ENCODE results near the gene TTN. TPM values are rescaled to one million over a fixed set of nuclear protein-coding genes. Genes with fewer than 3 reads are reported as not detected.

Gene TTN
- total RNA-seq, 1 experiment from 2014 or later: 0.05 TPM

GRCh38 chr2:178513876-178514275, 293.3 kb downstream of the TTN start:
- H3K4me1 ChIP-seq (ENCODE audit: control insufficient read depth in 1 of 2, insufficient read depth in 2 of 2, low read length in 2 of 2): peaks cover 0 to 5% of the 10 kb centered on the region in 2 experiments; a peak in 1 of 4 replicates

More at GRCh38 chr2:178513876-178514275, 293.3 kb downstream of the TTN start:
- DNase-seq (ENCODE audit: low read depth, low spot score): no peak
- ATAC-seq: no peak
- CTCF ChIA-PET: interaction anchor here (1.2 kb wide), 1 partner anchor 9 kb away, joined by 3 read pairs; no protein-coding TSS in a partner anchor
- Histone ChIP-seq H3K36me3 (ENCODE audit: control insufficient read depth in 1 of 2, insufficient read depth in 2 of 2, low read length in 2 of 2) (no peaks in the 10 kb centered on the region), H3K79me2 (ENCODE audit: insufficient read depth, low read length) (no peaks in the 10 kb centered on the region), H3K27me3 (ENCODE audit: insufficient read depth, low read length) (no peaks in the 10 kb centered on the region), H3K9me3 (ENCODE audit: control insufficient read depth in 1 of 2, insufficient read depth in 1 of 2, low read depth in 1 of 2, low read length in 2 of 2) (no peaks in the 10 kb centered on the region), H3K4me2 (ENCODE audit: low read length) (no peak overlapping the region), H2AFZ (ENCODE audit: low read depth, low read length, poor library complexity, severe bottlenecking) (no peak overlapping the region), H4K20me1 (ENCODE audit: insufficient read depth) (no peaks in the 10 kb centered on the region), H3K4me3 (replicated peaks in 1 of 2; ENCODE audit: low read depth in 1 of 2, low read length in 2 of 2) (no peak overlapping the region), H3K9me2 (ENCODE audit: insufficient read depth) (no peaks in the 10 kb centered on the region), H3K27ac (ENCODE audit: low read depth, low read length) (no peak overlapping the region), H3K9ac (ENCODE audit: low read length) (no peak overlapping the region)
- POLR2A ChIA-PET: no interaction called here
- RAD21 ChIA-PET (ENCODE audit: low non-redundant PET in 1 of 2, low total read pairs in 2 of 2, uncharacterized antibody in 2 of 2, unreplicated experiment in 2 of 2): no interaction called here
- intact Hi-C loops (cut with micrococcal nuclease): no loop called here
- TF ChIP-seq, protein P1, sequence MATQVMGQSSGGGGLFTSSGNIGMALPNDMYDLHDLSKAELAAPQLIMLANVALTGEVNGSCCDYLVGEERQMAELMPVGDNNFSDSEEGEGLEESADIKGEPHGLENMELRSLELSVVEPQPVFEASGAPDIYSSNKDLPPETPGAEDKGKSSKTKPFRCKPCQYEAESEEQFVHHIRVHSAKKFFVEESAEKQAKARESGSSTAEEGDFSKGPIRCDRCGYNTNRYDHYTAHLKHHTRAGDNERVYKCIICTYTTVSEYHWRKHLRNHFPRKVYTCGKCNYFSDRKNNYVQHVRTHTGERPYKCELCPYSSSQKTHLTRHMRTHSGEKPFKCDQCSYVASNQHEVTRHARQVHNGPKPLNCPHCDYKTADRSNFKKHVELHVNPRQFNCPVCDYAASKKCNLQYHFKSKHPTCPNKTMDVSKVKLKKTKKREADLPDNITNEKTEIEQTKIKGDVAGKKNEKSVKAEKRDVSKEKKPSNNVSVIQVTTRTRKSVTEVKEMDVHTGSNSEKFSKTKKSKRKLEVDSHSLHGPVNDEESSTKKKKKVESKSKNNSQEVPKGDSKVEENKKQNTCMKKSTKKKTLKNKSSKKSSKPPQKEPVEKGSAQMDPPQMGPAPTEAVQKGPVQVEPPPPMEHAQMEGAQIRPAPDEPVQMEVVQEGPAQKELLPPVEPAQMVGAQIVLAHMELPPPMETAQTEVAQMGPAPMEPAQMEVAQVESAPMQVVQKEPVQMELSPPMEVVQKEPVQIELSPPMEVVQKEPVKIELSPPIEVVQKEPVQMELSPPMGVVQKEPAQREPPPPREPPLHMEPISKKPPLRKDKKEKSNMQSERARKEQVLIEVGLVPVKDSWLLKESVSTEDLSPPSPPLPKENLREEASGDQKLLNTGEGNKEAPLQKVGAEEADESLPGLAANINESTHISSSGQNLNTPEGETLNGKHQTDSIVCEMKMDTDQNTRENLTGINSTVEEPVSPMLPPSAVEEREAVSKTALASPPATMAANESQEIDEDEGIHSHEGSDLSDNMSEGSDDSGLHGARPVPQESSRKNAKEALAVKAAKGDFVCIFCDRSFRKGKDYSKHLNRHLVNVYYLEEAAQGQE (IDR thresholded peaks at IDR 0.05; ENCODE audit: low read depth): no peak
- no peak for TF ChIP-seq ATF3 (IDR thresholded peaks at IDR 0.05)
- no peak for TF ChIP-seq POLR2A (IDR thresholded peaks at IDR 0.05; ENCODE audit: borderline replicate concordance, extremely low read depth, insufficient read depth, insufficient read length)
- no peak for TF ChIP-seq POLR2AphosphoS5 (IDR thresholded peaks at IDR 0.05; ENCODE audit: low read depth, low read length)
- no peak for TF ChIP-seq SRF (IDR thresholded peaks at IDR 0.05; ENCODE audit: low read depth)
- TF ChIP-seq ZFX (IDR thresholded peaks at IDR 0.05): no peak
- TF ChIP-seq CEBPB (IDR thresholded peaks at IDR 0.05; ENCODE audit: low read depth): no peak
- TF ChIP-seq, protein P2, sequence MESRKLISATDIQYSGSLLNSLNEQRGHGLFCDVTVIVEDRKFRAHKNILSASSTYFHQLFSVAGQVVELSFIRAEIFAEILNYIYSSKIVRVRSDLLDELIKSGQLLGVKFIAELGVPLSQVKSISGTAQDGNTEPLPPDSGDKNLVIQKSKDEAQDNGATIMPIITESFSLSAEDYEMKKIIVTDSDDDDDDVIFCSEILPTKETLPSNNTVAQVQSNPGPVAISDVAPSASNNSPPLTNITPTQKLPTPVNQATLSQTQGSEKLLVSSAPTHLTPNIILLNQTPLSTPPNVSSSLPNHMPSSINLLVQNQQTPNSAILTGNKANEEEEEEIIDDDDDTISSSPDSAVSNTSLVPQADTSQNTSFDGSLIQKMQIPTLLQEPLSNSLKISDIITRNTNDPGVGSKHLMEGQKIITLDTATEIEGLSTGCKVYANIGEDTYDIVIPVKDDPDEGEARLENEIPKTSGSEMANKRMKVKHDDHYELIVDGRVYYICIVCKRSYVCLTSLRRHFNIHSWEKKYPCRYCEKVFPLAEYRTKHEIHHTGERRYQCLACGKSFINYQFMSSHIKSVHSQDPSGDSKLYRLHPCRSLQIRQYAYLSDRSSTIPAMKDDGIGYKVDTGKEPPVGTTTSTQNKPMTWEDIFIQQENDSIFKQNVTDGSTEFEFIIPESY (IDR thresholded peaks at IDR 0.05; ENCODE audit: extremely low read depth, insufficient replicate concordance, low read length): no peak
- no peak for TF ChIP-seq FOSL1 (IDR thresholded peaks at IDR 0.05; ENCODE audit: low read depth)
- TF ChIP-seq, protein P3, sequence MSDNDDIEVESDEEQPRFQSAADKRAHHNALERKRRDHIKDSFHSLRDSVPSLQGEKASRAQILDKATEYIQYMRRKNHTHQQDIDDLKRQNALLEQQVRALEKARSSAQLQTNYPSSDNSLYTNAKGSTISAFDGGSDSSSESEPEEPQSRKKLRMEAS (IDR thresholded peaks at IDR 0.05): no peak
- TF ChIP-seq JUND (IDR thresholded peaks at IDR 0.05): no peak
- no peak for TF ChIP-seq EZH2phosphoT487 (IDR thresholded peaks at IDR 0.05; ENCODE audit: borderline replicate concordance)
- TF ChIP-seq ZNF274 (IDR thresholded peaks at IDR 0.05; ENCODE audit: low read depth, low read length): no peak
- BruUV-seq (replicated peaks): no TSS peak

All from HCT116 (cell line).